ENCODE results near the gene ARVCF. TPM values are rescaled to one million over a fixed set of nuclear protein-coding genes. Genes with fewer than 3 reads are reported as not detected.

Gene ARVCF
- total RNA-seq, 1 experiment from 2014 or later: 8.2 TPM

GRCh38 chr22:19983741-19984140 lies 32.9 kb downstream of the ARVCF start:
- H3K36me3 ChIP-seq (ENCODE audit: control insufficient read depth, insufficient read depth, low read length): no peaks in the 10 kb centered on the region
- H3K27me3 ChIP-seq (ENCODE audit: control insufficient read depth, insufficient read depth, low read length): no peaks in the 10 kb centered on the region
- POLR2A ChIA-PET: no interaction called here
- TF ChIP-seq, protein P1, sequence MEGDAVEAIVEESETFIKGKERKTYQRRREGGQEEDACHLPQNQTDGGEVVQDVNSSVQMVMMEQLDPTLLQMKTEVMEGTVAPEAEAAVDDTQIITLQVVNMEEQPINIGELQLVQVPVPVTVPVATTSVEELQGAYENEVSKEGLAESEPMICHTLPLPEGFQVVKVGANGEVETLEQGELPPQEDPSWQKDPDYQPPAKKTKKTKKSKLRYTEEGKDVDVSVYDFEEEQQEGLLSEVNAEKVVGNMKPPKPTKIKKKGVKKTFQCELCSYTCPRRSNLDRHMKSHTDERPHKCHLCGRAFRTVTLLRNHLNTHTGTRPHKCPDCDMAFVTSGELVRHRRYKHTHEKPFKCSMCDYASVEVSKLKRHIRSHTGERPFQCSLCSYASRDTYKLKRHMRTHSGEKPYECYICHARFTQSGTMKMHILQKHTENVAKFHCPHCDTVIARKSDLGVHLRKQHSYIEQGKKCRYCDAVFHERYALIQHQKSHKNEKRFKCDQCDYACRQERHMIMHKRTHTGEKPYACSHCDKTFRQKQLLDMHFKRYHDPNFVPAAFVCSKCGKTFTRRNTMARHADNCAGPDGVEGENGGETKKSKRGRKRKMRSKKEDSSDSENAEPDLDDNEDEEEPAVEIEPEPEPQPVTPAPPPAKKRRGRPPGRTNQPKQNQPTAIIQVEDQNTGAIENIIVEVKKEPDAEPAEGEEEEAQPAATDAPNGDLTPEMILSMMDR (IDR thresholded peaks at IDR 0.05): no peak
- TF ChIP-seq SIN3A (IDR thresholded peaks at IDR 0.05; ENCODE audit: borderline replicate concordance, insufficient read depth, low read depth, low read length) (no peak), POLR2AphosphoS5 (IDR thresholded peaks at IDR 0.05; ENCODE audit: low read depth, low read length) (no peak)
- TF ChIP-seq, protein P2, sequence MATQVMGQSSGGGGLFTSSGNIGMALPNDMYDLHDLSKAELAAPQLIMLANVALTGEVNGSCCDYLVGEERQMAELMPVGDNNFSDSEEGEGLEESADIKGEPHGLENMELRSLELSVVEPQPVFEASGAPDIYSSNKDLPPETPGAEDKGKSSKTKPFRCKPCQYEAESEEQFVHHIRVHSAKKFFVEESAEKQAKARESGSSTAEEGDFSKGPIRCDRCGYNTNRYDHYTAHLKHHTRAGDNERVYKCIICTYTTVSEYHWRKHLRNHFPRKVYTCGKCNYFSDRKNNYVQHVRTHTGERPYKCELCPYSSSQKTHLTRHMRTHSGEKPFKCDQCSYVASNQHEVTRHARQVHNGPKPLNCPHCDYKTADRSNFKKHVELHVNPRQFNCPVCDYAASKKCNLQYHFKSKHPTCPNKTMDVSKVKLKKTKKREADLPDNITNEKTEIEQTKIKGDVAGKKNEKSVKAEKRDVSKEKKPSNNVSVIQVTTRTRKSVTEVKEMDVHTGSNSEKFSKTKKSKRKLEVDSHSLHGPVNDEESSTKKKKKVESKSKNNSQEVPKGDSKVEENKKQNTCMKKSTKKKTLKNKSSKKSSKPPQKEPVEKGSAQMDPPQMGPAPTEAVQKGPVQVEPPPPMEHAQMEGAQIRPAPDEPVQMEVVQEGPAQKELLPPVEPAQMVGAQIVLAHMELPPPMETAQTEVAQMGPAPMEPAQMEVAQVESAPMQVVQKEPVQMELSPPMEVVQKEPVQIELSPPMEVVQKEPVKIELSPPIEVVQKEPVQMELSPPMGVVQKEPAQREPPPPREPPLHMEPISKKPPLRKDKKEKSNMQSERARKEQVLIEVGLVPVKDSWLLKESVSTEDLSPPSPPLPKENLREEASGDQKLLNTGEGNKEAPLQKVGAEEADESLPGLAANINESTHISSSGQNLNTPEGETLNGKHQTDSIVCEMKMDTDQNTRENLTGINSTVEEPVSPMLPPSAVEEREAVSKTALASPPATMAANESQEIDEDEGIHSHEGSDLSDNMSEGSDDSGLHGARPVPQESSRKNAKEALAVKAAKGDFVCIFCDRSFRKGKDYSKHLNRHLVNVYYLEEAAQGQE (IDR thresholded peaks at IDR 0.05; ENCODE audit: insufficient read depth in 1 of 2, low read depth in 2 of 2, low read length in 1 of 2): no peak
- ATAC-seq: no peak
- no peak overlapping the region for H3K27ac ChIP-seq (ENCODE audit: low read length)
- in situ Hi-C loops (cut with HindIII; ENCODE audit: low pct_unique_long_range_greater_than_20kb, low sequenced_read_pairs): no loop called here
- peaks cover 12% of the 10 kb centered on the region; the same call in 1 of the 2 replicates for H3K4me1 ChIP-seq (ENCODE audit: control insufficient read depth, insufficient read depth, low read length)
- no peaks in the 10 kb centered on the region for H3K9me3 ChIP-seq (ENCODE audit: control insufficient read depth, insufficient read depth, low read depth, low read length)
- intact Hi-C loops (cut with micrococcal nuclease; ENCODE audit: unreplicated experiment): no loop called here
- H3K4me3 ChIP-seq (ENCODE audit: low read depth in 2 of 2, low read length in 2 of 2): no peak overlapping the region
- no peak for DNase-seq (ENCODE audit: low read depth, low spot score)
- CTCF ChIA-PET: interaction anchor here (1.5 kb wide), 1 partner anchor 31 kb away, joined by 3 read pairs; no protein-coding TSS in a partner anchor
- no TSS peak for BruUV-seq (replicated peaks)

DNA sequence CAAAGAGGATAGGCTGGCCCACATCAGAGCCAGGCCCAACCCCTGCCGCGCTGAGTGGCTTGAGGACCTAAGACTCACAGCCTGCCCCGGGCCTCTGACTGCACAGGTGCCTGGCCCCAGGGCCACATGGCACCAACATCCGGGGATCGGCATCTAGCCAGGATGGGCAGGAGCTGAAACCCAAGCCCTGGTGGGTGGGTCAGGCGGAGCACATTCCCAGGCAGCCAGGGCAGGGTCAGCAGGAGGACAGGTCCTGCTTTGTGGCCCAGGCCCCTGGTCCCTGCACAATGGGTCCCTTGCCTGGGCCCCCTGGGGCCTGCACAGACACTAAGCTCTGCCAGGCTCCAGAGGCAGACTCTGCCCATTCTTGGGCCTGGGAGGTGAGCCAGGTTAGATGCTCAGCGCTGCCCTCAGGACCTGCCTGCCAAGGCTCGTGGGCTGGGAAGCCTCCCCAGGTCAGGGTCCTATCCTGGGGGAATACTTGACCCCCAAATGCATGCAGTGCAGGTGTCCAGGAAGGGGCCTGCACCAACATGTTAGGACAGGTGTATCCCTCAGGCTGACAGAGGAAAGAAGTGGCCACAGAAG lies 33.5 kb downstream of the ARVCF start:
- POLR2A ChIA-PET: no interaction called here
- CTCF ChIA-PET: interaction anchor here (1.5 kb wide), 1 partner anchor 31 kb away, joined by 3 read pairs; no protein-coding TSS in a partner anchor
- DNase-seq (ENCODE audit: low read depth, low spot score): no peak

More for the DNA sequence above, 33.5 kb downstream of the ARVCF start:
- in situ Hi-C loops (cut with HindIII; ENCODE audit: low pct_unique_long_range_greater_than_20kb, low sequenced_read_pairs): no loop called here
- intact Hi-C loops (cut with micrococcal nuclease; ENCODE audit: unreplicated experiment): no loop called here
- H3K4me3 ChIP-seq (ENCODE audit: low read depth in 2 of 2, low read length in 2 of 2): no peak overlapping the region
- ATAC-seq: no peak
- no peaks in the 10 kb centered on the region for H3K9me3 ChIP-seq (ENCODE audit: control insufficient read depth, insufficient read depth, low read depth, low read length)
- BruUV-seq (replicated peaks): no TSS peak
- peaks cover 12% of the 10 kb centered on the region; the same call in 1 of the 2 replicates for H3K4me1 ChIP-seq (ENCODE audit: control insufficient read depth, insufficient read depth, low read length)
- no peaks in the 10 kb centered on the region for H3K36me3 ChIP-seq (ENCODE audit: control insufficient read depth, insufficient read depth, low read length)
- H3K27ac ChIP-seq (ENCODE audit: low read length): no peak overlapping the region
- no peak for TF ChIP-seq SIN3A (IDR thresholded peaks at IDR 0.05; ENCODE audit: borderline replicate concordance, insufficient read depth, low read depth, low read length)
- no peak for TF ChIP-seq POLR2AphosphoS5 (IDR thresholded peaks at IDR 0.05; ENCODE audit: low read depth, low read length)
- TF ChIP-seq, protein P1 (IDR thresholded peaks at IDR 0.05): no peak
- TF ChIP-seq TCF7L2 (IDR thresholded peaks at IDR 0.05; ENCODE audit: low read depth, low read length): no peak
- no peaks in the 10 kb centered on the region for H3K27me3 ChIP-seq (ENCODE audit: control insufficient read depth, insufficient read depth, low read length)

All from Panc1 (cell line).